ENCODE data around the gene IL24.

- no peak for TF ChIP-seq CTCF (conservative IDR thresholded peaks at IDR 0.05 in 1 of 2, IDR thresholded peaks at IDR 0.05 in 1 of 2; ENCODE audit: low read depth in 1 of 2, low read length in 2 of 2)
- TF ChIP-seq EZH2 (IDR thresholded peaks at IDR 0.05; ENCODE audit: low read length, missing control alignments): no peak
Measured at GRCh38 chr1:206909161-206909882, 12.1 kb downstream of the IL24 start.
